Eye (tissue), 1 donor: ENCODE data around the gene RRP9.

Experiments
- DNase-seq: peaks from one replicate; pipeline ENCODE4 v3.0.0-alpha.2; 2015

Gene RRP9

GRCh38 chr3:51896607-51897305 lies 44.9 kb downstream of the RRP9 start:
- no peak for DNase-seq

- no peak for DNase-seq
Measured at GRCh38 chr3:51894939-51895338, 46.8 kb downstream of the RRP9 start.

- DNase-seq, result no peak
Measured at GRCh38 chr3:51894391-51894790, 47.3 kb downstream of the RRP9 start.

- DNase-seq, result no peak
Measured at GRCh38 chr3:51891242-51892039, 50.3 kb downstream of the RRP9 start.

- no peak for DNase-seq
Measured at GRCh38 chr3:51888463-51889105, 53.1 kb downstream of the RRP9 start.

GRCh38 chr3:51887620-51888019 lies 54.1 kb downstream of the RRP9 start:
- no peak for DNase-seq

GRCh38 chr3:51886447-51886846 lies 55.3 kb downstream of the RRP9 start:
- DNase-seq, result no peak
